Middle frontal gyrus (tissue), 1 donor: ENCODE data around the gene SKI.

Experiments used
- DNase-seq: peaks from one replicate; pipeline ENCODE4 v3.0.0-alpha.2; 2015; ENCODE audit warnings: low spot score; ENCODE audit errors: extremely low spot score

SKI gene

GRCh38 chr1:2194319-2194897 lies 33.7 kb upstream of the SKI start, which contains the start of gene FAAP20:
FAAP20 (minus strand) TSS chr1:2194772; CDS start chr1:2194749, 23 bp downstream.
- no peak for DNase-seq

- DNase-seq = peak; percentile 66
Observed at GRCh38 chr1:2194898-2195673, 33.0 kb upstream of the SKI start.

GRCh38 chr1:2195785-2196184 lies 32.3 kb upstream of the SKI start:
- DNase-seq = no peak

DNA sequence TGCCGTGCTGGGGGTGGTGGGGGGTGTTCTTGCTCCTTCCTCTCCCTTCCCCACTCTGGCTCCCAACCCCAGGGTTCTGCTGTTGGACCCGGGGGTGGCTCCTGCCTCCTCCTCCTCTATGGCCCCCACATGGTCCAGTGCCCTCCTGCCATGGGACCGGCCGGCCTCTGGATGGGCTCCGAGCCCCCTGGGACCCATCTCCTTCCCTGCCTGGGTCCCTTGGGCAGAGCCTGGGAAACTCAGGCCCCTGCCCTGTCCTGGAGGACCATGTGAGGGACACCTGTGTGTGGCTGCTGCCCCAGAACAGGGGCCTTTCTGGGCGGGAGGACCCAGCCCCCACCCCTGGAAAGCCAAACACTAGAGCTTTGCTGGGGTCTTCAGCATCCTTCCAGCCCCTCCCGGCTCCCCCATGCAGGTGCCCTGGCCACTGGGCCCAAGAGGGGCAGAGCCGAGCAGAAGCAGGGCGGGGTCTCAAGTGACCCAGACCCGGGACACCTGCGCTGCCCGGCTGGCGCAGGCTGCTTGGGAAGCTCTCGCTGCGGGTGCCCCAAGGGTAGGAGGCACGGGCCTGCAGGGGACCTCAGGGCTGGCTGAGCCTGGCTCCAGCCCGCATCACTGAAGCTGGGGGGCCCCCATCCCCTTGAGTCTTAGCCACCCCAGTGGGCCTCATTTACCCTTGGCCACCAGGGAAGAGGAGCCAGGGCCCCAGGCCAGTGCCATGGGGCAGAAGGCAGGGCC lies 31.0 kb upstream of the SKI start:
- DNase-seq = no peak

GRCh38 chr1:2197707-2198165 lies 30.4 kb upstream of the SKI start:
- no peak for DNase-seq

GRCh38 chr1:2198571-2198970 lies 29.5 kb upstream of the SKI start:
- no peak for DNase-seq

GRCh38 chr1:2199042-2199810 lies 28.9 kb upstream of the SKI start:
- peak; percentile 55 for DNase-seq

- DNase-seq = no peak
Observed at GRCh38 chr1:2200308-2200943, 27.7 kb upstream of the SKI start.

DNA sequence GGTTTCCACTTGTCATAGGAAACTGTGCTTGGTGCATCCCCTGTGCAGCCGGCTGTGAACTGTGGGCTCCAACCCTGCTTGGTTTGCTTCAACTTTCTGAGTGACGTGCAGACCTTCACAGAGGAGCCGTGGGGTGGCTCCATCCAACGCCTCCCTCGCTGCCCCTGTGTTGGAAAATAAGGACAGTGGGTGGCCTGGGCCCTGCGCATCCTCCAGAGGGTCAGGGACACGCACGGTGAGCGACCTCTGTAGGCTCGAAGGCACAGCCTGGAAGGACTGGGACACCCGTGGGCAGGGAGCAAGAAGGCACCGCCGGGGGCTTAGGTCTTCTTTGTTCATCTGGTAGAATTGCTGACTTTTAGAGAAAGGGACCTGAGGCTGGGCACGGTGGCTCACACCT lies 27.1 kb upstream of the SKI start:
- DNase-seq = no peak

- no peak for DNase-seq
Observed at GRCh38 chr1:2202008-2202575, 26.0 kb upstream of the SKI start.

DNA sequence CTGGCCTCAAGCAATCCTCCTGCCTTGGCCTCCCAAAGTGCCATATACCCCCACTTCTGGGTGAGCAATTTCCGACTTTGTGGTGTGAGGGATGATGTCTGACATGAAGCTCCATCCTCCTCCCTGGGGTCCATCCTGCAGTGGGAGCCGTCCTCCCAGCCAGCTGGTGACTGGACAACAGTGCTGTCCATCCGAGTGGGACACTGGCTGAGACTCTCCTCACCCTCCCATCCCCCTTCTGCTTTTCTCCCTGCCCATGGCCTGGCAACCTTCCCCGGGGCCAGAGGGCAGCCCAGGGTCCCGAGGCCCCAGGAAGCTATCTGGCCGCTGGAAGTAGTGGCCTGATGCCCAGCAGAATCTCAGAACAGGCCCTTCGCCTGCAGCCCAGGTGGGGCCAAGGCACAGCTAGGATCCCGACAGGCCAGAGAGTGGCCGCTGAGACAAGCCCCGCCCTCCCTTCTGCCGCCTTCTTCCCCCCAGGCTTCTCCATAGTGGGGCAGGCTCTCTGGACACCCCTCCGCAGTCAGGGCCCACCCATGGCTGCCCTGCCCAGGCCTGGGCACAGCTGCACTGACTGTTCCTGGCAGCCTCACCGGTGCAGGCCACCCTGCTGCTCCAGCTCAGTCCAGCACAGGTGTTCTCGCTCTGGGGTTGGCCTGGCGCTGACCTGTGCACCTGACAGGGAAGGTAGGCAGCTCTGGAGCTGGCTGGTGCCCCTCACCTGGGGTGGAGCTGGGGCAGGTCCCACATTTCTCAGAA lies 25.1 kb upstream of the SKI start:
- DNase-seq = no peak

- no peak for DNase-seq
Observed at GRCh38 chr1:2203671-2204414, 24.3 kb upstream of the SKI start.

DNA sequence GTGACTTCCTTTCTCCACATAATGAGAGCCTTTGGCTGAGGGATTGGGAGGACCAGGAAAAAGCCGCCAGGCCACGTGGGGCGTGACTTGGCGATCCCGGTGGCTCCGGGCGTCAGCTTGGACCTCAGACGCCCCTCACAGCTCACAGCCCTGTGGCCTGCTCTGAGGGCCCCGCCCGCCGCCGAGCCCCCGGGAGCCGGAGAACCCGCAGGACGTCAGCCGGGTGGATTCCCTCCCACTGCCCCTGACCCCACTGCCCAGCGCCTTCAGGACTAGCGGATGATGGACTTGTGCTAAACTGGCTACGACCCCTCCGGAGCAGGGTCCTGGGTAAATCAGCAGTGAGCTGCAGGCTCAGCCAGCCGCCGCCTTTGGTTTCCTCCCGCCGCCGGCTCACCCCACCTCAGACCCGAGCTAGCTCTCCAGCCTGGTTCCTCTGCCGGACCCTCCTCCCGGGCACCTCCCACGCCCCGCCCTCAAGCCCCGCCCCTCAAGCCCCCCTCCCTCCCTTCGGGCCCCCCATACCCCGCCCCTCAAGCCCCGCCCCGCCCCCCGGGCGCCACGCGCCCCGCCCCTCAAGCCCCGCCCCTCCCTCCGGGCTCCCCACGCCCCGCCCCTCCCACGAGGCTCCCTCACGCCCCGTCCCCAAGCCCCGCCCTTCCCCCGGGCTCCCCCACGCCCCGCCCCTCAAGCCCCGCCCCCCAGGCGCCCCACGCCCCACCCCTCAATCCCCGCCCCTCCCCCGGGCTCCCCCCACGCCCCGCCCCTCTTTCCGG lies 23.5 kb upstream of the SKI start:
- no peak for DNase-seq

DNA sequence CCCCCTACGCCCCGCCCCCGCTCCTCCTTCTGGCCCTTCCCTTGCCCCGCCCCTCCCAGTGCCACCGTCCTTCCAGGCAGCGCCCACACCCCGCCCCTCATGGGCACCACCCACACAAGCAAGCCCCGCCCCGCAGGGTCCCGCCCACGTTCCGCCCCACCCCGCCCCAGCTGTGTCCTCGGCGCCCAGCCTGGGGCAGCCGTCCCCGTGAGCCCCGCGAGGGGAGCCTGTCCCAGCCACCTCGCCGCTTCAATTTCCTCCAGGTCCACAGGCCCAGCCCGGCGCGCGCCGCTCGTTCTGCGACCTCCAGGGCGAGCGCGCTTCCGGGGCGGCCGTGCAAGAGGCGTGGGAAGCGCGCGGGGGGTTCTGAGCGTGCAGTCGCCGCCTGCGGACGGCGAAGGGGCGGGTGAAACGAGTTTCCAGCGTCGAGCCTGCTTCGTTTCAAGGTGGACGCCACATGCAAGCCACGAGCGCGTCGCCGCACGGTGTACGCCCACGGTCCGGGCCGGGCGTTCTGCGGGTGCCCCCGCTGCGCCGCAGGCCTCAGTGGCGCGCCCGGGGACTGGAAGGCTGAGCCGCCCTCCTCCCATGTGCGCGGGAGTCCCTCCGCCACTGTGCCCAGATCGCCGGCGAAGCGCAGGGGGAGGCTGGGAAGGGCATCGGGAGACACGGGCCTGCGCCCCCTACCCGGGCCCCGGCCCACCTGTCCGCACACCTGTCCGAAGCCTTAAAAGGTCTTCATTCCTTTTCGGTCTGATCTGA lies 22.7 kb upstream of the SKI start:
- peak; percentile 59 for DNase-seq

DNA sequence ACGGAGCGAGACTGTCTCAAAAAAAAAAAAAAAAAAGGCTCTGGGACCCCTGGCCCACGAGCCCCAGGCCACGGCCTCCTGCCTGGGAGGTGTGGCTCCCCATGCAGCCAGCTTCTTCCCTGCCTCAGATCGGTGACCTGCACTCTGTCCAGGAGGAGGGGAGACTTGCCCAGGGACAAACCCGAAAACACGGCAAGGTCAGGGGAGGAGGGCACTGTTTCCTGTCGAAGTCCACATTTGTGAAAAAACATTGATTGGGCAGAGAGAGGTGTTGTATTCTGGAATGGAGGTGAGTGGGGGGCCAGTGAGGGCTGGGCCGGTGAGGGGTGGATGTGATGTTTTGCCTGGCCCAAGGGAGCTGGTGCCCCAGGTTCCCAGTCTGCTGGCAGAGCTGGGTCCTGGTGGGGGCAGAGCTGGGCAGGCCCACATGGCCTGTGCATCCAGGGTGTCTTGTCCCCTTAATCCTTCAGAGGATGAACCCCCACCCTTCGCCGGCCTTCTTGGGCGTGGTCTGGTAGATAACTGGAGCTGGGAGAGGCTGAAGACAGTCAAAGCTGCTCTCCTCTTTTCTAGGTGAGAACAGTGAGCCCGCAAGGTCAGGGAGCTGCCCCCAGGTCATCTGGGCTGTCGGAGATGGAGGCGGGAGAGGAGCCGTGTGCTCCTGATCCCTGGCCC lies 21.2 kb upstream of the SKI start:
- DNase-seq = no peak

GRCh38 chr1:2208309-2209239 lies 19.5 kb upstream of the SKI start:
- no peak for DNase-seq
